ENCODE results near the gene SUPT6H. TPM values are rescaled to one million over a fixed set of nuclear protein-coding genes. Genes with fewer than 3 reads are reported as not detected.

Gene SUPT6H
- total and polyA plus RNA-seq, 8 donors: 16.9 to 135 (median 47.3) TPM

DNA sequence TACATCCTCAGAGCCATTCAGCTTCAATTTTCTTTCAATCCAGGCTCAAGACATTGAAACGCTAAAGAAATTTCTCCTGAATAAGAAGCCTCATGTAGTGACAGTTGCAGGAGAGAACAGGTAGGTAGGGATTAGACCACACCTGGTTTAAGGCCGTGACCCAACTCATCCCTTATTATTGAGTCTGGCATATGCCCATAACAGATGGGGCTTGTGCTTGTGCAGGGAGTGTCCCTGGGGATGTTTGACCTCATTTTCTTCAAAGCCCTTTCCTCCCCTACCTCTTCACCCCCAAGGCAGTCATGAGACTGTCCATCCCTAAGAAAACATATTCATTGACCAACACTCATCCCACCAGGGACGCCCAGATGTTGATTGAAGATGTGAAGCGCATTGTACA, 24.3 kb downstream of the SUPT6H start:
- Histone ChIP-seq H3K36me3 (peaks cover 98 to 100% (median 100%) of the 10 kb centered on the region in 4 donors), H3K27ac (no peak overlapping the region), H3K27me3 (no peaks in the 10 kb centered on the region), H3K9me3 (no peaks in the 10 kb centered on the region), H3K4me1 (no peaks in the 10 kb centered on the region), H3K4me3 (no peak overlapping the region)
- 75 to 93% (median 88%) methylated on average over 4 of the region's 4 CpGs for WGBS, 5 donors
- TF ChIP-seq EP300 (IDR thresholded peaks at IDR 0.05) (no peak), POLR2A (IDR thresholded peaks at IDR 0.05) (no peak), POLR2AphosphoS5 (IDR thresholded peaks at IDR 0.05) (no peak)
- TF ChIP-seq, protein P1, sequence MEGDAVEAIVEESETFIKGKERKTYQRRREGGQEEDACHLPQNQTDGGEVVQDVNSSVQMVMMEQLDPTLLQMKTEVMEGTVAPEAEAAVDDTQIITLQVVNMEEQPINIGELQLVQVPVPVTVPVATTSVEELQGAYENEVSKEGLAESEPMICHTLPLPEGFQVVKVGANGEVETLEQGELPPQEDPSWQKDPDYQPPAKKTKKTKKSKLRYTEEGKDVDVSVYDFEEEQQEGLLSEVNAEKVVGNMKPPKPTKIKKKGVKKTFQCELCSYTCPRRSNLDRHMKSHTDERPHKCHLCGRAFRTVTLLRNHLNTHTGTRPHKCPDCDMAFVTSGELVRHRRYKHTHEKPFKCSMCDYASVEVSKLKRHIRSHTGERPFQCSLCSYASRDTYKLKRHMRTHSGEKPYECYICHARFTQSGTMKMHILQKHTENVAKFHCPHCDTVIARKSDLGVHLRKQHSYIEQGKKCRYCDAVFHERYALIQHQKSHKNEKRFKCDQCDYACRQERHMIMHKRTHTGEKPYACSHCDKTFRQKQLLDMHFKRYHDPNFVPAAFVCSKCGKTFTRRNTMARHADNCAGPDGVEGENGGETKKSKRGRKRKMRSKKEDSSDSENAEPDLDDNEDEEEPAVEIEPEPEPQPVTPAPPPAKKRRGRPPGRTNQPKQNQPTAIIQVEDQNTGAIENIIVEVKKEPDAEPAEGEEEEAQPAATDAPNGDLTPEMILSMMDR (IDR thresholded peaks at IDR 0.05): no peak
- intact Hi-C loops (cut with DNase I; ENCODE audit: low total_unique reads): no loop called here
- DNase-seq: no peak

DNA sequence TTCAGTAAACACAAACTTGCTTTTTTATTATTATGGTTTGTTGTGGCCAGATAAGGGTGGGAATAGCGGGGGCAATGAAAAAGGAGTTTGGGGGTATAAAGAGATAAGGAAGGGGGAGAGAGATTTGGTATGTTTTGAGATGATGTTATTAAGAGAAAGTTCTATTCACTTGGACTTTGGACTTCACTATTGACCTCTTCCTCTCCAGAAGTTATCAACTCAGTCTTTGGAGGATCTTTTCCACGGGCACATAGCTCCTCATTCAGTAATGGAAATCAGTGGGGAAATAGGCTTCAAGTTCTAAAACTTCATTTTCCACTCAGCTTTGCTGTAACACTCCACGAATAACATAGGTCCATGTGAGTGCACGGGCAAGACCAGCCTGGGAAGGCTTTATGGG, 26.5 kb downstream of the SUPT6H start:
- Histone ChIP-seq H3K27ac (no peak overlapping the region), H3K4me3 (no peak overlapping the region), H3K36me3 (peaks cover 95 to 100% (median 100%) of the 10 kb centered on the region in 4 donors), H3K4me1 (no peaks in the 10 kb centered on the region), H3K9me3 (no peaks in the 10 kb centered on the region), H3K27me3 (no peaks in the 10 kb centered on the region)
- TF ChIP-seq EP300 (IDR thresholded peaks at IDR 0.05) (no peak), POLR2AphosphoS5 (IDR thresholded peaks at IDR 0.05) (no peak), POLR2A (IDR thresholded peaks at IDR 0.05) (no peak)
- TF ChIP-seq, protein P1 (IDR thresholded peaks at IDR 0.05): no peak
- DNase-seq: no peak
- intact Hi-C loops (cut with DNase I; ENCODE audit: low total_unique reads): no loop called here
- WGBS, 5 donors: 84 to 89% (median 87%) methylated on average over 4 of the region's 4 CpGs

DNA sequence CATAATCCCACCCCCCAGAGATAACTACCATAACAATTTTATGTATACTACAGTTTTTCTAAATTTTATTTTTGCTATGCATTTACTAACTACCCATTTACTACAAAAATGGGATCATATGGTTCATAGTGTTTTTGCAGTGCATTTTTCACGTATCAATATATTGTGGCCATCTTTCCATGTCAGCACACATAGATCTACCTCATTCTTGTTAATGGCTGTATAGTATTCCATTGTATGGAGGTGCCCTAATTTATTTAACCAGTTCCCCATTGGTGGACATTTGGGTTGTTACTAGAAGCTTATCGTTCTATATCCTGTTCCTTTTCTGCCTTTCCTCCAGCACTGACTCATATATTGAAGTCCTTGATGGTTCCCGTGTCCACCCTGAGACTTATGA, 27.0 kb downstream of the SUPT6H start:
- DNase-seq: no peak
- no peaks in the 10 kb centered on the region for H3K4me1 ChIP-seq
- H3K27ac ChIP-seq: no peak overlapping the region
- H3K4me3 ChIP-seq: no peak overlapping the region
- 95 to 100% (median 98%) methylated on average over 3 of the region's 3 CpGs for WGBS, 5 donors
- no peaks in the 10 kb centered on the region for H3K27me3 ChIP-seq
- no peak for TF ChIP-seq EP300 (IDR thresholded peaks at IDR 0.05)
- TF ChIP-seq, protein P1 (IDR thresholded peaks at IDR 0.05): no peak
- no peak for TF ChIP-seq POLR2A (IDR thresholded peaks at IDR 0.05)
- no peak for TF ChIP-seq POLR2AphosphoS5 (IDR thresholded peaks at IDR 0.05)
- H3K9me3 ChIP-seq: no peaks in the 10 kb centered on the region
- intact Hi-C loops (cut with DNase I; ENCODE audit: low total_unique reads): no loop called here
- H3K36me3 ChIP-seq: peaks cover 95 to 100% (median 100%) of the 10 kb centered on the region in 4 donors

DNA sequence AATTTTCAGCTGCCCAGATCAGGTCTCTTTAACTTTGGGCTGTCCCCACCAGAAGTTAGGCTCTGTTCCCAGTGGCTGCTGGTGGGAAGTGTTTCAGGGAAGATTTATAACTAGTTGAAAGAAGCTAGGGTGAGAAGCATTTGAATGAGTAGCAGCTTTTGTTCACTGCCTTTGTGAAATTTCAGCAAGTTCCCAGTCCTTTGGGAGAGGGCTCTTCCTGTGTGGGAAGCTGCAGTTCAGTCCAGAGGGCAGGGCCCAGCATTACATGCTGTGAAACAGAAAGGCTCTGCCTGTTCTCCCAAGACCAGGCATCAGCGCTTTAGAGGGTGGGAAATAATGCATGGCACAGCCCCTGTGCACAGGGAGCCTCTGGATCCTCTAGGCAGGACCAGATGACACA, 31.9 kb downstream of the SUPT6H start:
- peaks cover 94 to 100% (median 100%) of the 10 kb centered on the region in 4 donors for H3K36me3 ChIP-seq
- TF ChIP-seq EP300 (IDR thresholded peaks at IDR 0.05) (no peak), POLR2A (IDR thresholded peaks at IDR 0.05) (no peak), POLR2AphosphoS5 (IDR thresholded peaks at IDR 0.05) (no peak)
- TF ChIP-seq, protein P1 (IDR thresholded peaks at IDR 0.05): no peak
- no peaks in the 10 kb centered on the region for H3K9me3 ChIP-seq
- H3K27ac ChIP-seq: no peak overlapping the region
- DNase-seq: no peak
- H3K27me3 ChIP-seq: no peaks in the 10 kb centered on the region
- intact Hi-C loops (cut with DNase I; ENCODE audit: low total_unique reads): no loop called here
- H3K4me1 ChIP-seq: peaks cover 7 to 23% (median 14%) of the 10 kb centered on the region in 4 donors
- 71 to 100% (median 93%) methylated on average over 1 of the region's 1 CpG for WGBS, 5 donors
- no peak overlapping the region for H3K4me3 ChIP-seq

All from stomach (tissue), 9 donors.